Upper lobe of left lung (tissue), 4 donors: Measurements from ENCODE around the gene TMEM165.

Source experiments
- CTCF ChIP-seq, 6 experiments: fragments of 450-650 bp in 4 of 6; fragments of 200-600 bp in 2 of 6; sonication (generic) in 2 of 6; IDR thresholded peaks; one replicate each; pipeline ENCODE4 v1.5.1; 2016 to 2019; ENCODE audit warnings: antibody characterized with exemption in 6 of 6
- EP300 ChIP-seq, 4 donors: sonication (generic); formaldehyde crosslinking; IDR thresholded peaks; one replicate each; pipeline ENCODE4 v1.5.1; 2017; ENCODE audit warnings: antibody characterized with exemption in 4 of 4, control low read depth in 2 of 4
- POLR2A ChIP-seq, 4 donors: fragments of 450-650 bp; IDR thresholded peaks; one replicate each; pipeline ENCODE4 v1.5.1; 2016 to 2017; ENCODE audit warnings: antibody characterized with exemption in 4 of 4, mild to moderate bottlenecking in 2 of 4
- POLR2AphosphoS5 ChIP-seq, 2 donors: sonication (generic); formaldehyde crosslinking; IDR thresholded peaks; one replicate each; pipeline ENCODE4 v1.5.1; 2017; ENCODE audit warnings: antibody characterized with exemption in 2 of 2

- TF ChIP-seq CTCF (IDR thresholded peaks at IDR 0.05) (no peak), POLR2A (IDR thresholded peaks at IDR 0.05) (no peak), EP300 (IDR thresholded peaks at IDR 0.05) (no peak), POLR2AphosphoS5 (IDR thresholded peaks at IDR 0.05) (no peak)
Observed at GRCh38 chr4:55411621-55412020, 15.9 kb downstream of the TMEM165 start.
